CD4-positive, alpha-beta memory T cell (primary cell): ENCODE measurements around the gene RNF149. TPM values are rescaled to one million over a fixed set of nuclear protein-coding genes. Genes with fewer than 3 reads are reported as not detected.
"Not testable (repeated sequence)": the region's sequence is repeated elsewhere in the genome, so short reads cannot be mapped to it uniquely, and the experiment has no call there.

ENCODE experiments used
- CTCF ChIA-PET: fragments of 350-600 bp; sonication (Branson Sonifier 250); formaldehyde crosslinking; loops from one replicate; lab custom pipeline; 2021; ENCODE audit warnings: inconsistent platforms; ENCODE audit not compliant: partially characterized antibody; lab: Charles Lee
- POLR2A ChIA-PET: fragments of 350-600 bp; sonication (Branson Sonifier 250); formaldehyde crosslinking; loops from one replicate; lab custom pipeline; 2021; ENCODE audit not compliant: partially characterized antibody; lab: Charles Lee
- DNase-seq, 5 donors: peaks; one replicate each; pipeline versions ENCODE4 v3.0.0 to v3.0.0-alpha.2; 2020 to 2022; ENCODE audit warnings: mixed read lengths in 1 of 5
- H3K27ac ChIP-seq: one replicate; pipeline ENCODE4 v1.7.0; 2013; ENCODE audit warnings: low read depth, low read length
- H3K27me3 ChIP-seq: 2 replicates; pipeline ENCODE4 v1.7.0; 2013; ENCODE audit warnings: mild to moderate bottlenecking, low read length, moderate library complexity; ENCODE audit not compliant: insufficient read depth
- H3K36me3 ChIP-seq: 2 replicates; pipeline ENCODE4 v1.7.0; 2013; ENCODE audit warnings: mild to moderate bottlenecking, low read length, moderate library complexity; ENCODE audit not compliant: insufficient read depth
- H3K4me1 ChIP-seq: 2 replicates; pipeline ENCODE4 v1.7.0; 2013; ENCODE audit warnings: mild to moderate bottlenecking, low read length, moderate library complexity; ENCODE audit not compliant: insufficient read depth
- H3K4me3 ChIP-seq, 2 donors: one replicate each; pipeline ENCODE4 v1.7.0; 2013; ENCODE audit warnings: low read length in 2 of 2, mild to moderate bottlenecking in 1 of 2
- H3K9me3 ChIP-seq, 2 donors: one replicate each; pipeline ENCODE4 v1.7.0; 2013; ENCODE audit warnings: low read length in 2 of 2, control low read depth in 1 of 2; ENCODE audit not compliant: control insufficient read depth in 1 of 2
- H3K27ac Mint-ChIP-seq, 7 donors: one replicate each; pipeline ENCODE4 v1.8.0; 2020 to 2021; ENCODE audit warnings: mixed read lengths in 7 of 7, mild to moderate bottlenecking in 6 of 7, inconsistent platforms in 3 of 7, moderate library complexity in 3 of 7
- H3K27me3 Mint-ChIP-seq, 2 donors: one replicate each; pipeline ENCODE4 v1.8.0; 2020 to 2021; ENCODE audit warnings: mixed read lengths in 2 of 2
- H3K36me3 Mint-ChIP-seq, 2 donors: one replicate each; pipeline ENCODE4 v1.8.0; 2020 to 2021; ENCODE audit warnings: mixed read lengths in 2 of 2, inconsistent platforms in 1 of 2, mild to moderate bottlenecking in 1 of 2
- H3K4me1 Mint-ChIP-seq, 4 donors: one replicate each; pipeline ENCODE4 v1.8.0; 2020 to 2021; ENCODE audit warnings: mixed read lengths in 4 of 4, mild to moderate bottlenecking in 1 of 4
- H3K4me3 Mint-ChIP-seq, 8 donors: one replicate each; pipeline ENCODE4 v1.8.0; 2020 to 2021; ENCODE audit warnings: mixed read lengths in 8 of 8, mild to moderate bottlenecking in 7 of 8, moderate library complexity in 6 of 8, inconsistent platforms in 3 of 8
- H3K9me3 Mint-ChIP-seq, 8 donors: one replicate each; pipeline ENCODE4 v1.8.0; 2020 to 2021; ENCODE audit warnings: mixed read lengths in 8 of 8, mild to moderate bottlenecking in 5 of 8, inconsistent platforms in 3 of 8, moderate library complexity in 1 of 8
- intact Hi-C: fragments of 100-400 bp; cut with micrococcal nuclease; formaldehyde crosslinking; loops from one replicate; pipeline ENCODE4 v1.15.1; 2023
- polyA plus RNA-seq, 2 donors: library from polyadenylated mRNA; unstranded; fragments of 300-500 nt; fragmentation: Illumina TruSeq; gene quantifications; one replicate each; pipeline ENCODE4 v1.2.3, GENCODE V29; 2021
- total RNA-seq, 2 experiments: library from RNA; stranded (reverse); gene quantifications; one replicate each; pipeline ENCODE4 v1.2.3, GENCODE V29; 2021

The RNF149 gene
- total and polyA plus RNA-seq, 4 experiments from 2014 or later: 67.6 to 154 (median 116) TPM

GRCh38 chr2:101325425-101325824 is 16.9 kb upstream of the RNF149 start:
- Histone ChIP-seq H3K27me3 (no peaks in the 10 kb centered on the region), H3K27ac (no peak overlapping the region), H3K4me1 (peaks cover 41% of the 10 kb centered on the region), H3K4me3 (no peak overlapping the region), H3K36me3 (no peaks in the 10 kb centered on the region), H3K9me3 (no peaks in the 10 kb centered on the region)
- no peak for DNase-seq
- ChIA-PET CTCF (interaction anchor here (2.1 to 3.7 kb wide), 2 partner anchors 16 to 17 kb away, joined by 16 to 17 read pairs; partner anchors contain the start of gene RNF149), POLR2A (interaction anchor here (1.3 to 7.7 kb wide), 2 partner anchors 17 to 72 kb away, joined by 5 to 247 read pairs; partner anchors contain the start of genes CNOT11 and RNF149)
- no peaks in the 10 kb centered on the region for H3K27me3 Mint-ChIP-seq
- intact Hi-C loops: no loop called here
- no peaks in the 10 kb centered on the region for H3K36me3 Mint-ChIP-seq
- H3K9me3 Mint-ChIP-seq: peaks cover 0 to 4% (median 0%) of the 10 kb centered on the region in 8 donors
- H3K4me3 Mint-ChIP-seq: no peak overlapping the region
- H3K4me1 Mint-ChIP-seq: peaks cover 0 to 23% (median 5%) of the 10 kb centered on the region in 4 donors
- H3K27ac Mint-ChIP-seq: no peak overlapping the region

DNA sequence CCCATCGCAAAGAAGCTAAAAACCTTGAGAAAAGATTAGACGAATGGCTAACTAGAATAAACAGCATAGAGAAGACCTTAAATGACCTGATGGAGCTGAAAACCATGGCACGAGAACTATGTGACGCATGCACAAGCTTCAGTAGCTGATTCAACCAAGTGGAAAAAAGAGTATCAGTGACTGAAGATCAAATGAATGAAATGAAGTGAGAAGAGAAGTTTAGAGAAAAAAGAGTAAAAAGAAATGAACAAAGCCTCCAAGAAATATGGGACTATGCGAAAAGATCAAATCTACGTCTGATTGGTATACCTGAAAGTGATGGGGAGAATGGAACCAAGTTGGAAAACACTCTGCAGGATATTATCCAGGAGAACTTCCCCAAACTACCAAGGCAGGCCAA is 8.1 kb upstream of the RNF149 start:
- peaks cover 11 to 38% (median 29%) of the 10 kb centered on the region in 4 donors for H3K4me1 Mint-ChIP-seq

DNA sequence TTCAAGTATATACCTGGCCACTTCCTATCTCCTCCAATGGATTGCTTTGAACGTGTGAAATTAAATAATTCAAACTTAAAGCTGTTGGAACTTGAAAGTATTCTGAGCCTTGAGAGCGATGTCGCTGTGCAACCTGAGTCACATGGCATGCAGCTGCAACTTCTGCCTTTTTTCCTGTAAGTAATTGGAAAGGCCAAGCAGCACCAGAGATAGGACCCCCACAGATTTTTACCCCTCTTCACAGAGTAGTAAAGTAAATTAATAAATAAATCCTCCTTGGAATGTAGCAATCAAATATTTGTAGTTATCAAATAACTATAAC is 3.2 kb upstream of the RNF149 start:
- Histone ChIP-seq H3K9me3 (no peaks in the 10 kb centered on the region), H3K4me1 (peaks cover 44% of the 10 kb centered on the region), H3K36me3 (no peaks in the 10 kb centered on the region), H3K27ac (peak overlapping the region; percentile 60), H3K27me3 (no peaks in the 10 kb centered on the region), H3K4me3 (no peak overlapping the region)
- Mint-ChIP-seq H3K4me3 (peak overlapping the region in 7 of 8 donors; percentile 39 to 100 (median 70)), H3K27me3 (no peaks in the 10 kb centered on the region), H3K36me3 (peaks cover 2 to 14% of the 10 kb centered on the region in 2 donors), H3K9me3 (no peaks in the 10 kb centered on the region), H3K27ac (peak overlapping the region; percentile 81 to 97 (median 94)), H3K4me1 (peaks cover 38 to 77% (median 50%) of the 10 kb centered on the region in 4 donors)
- ChIA-PET POLR2A (interaction anchor here (0.8 to 8.2 kb wide), 6 partner anchors 11 to 58 kb away, joined by 3 to 247 read pairs (median 3); no protein-coding TSS in a partner anchor), CTCF (interaction anchor here (0.8 to 1.9 kb wide), 6 partner anchors 12 to 76 kb away, joined by 3 to 7 read pairs (median 4); partner anchors contain the start of gene CREG2)
- intact Hi-C loops: loop anchor here (1.0 kb wide), 1 partner anchor 13 kb away; no protein-coding TSS in a partner anchor
- no peak for DNase-seq

More for the DNA sequence above, 8.1 kb upstream of the RNF149 start:
- POLR2A ChIA-PET, CTCF ChIA-PET, H3K27ac ChIP-seq, H3K9me3 Mint-ChIP-seq, H3K9me3 ChIP-seq, H3K4me3 ChIP-seq, DNase-seq, H3K36me3 Mint-ChIP-seq, H3K27me3 Mint-ChIP-seq, intact Hi-C loops, H3K27me3 ChIP-seq, H3K36me3 ChIP-seq: not testable (repeated sequence)
- peak overlapping the region in 1 of 8 donors; percentile 41 for H3K4me3 Mint-ChIP-seq
- peaks cover 15% of the 10 kb centered on the region for H3K4me1 ChIP-seq
- H3K27ac Mint-ChIP-seq: peak overlapping the region in 2 of 7 donors; percentile 59 to 66

DNA sequence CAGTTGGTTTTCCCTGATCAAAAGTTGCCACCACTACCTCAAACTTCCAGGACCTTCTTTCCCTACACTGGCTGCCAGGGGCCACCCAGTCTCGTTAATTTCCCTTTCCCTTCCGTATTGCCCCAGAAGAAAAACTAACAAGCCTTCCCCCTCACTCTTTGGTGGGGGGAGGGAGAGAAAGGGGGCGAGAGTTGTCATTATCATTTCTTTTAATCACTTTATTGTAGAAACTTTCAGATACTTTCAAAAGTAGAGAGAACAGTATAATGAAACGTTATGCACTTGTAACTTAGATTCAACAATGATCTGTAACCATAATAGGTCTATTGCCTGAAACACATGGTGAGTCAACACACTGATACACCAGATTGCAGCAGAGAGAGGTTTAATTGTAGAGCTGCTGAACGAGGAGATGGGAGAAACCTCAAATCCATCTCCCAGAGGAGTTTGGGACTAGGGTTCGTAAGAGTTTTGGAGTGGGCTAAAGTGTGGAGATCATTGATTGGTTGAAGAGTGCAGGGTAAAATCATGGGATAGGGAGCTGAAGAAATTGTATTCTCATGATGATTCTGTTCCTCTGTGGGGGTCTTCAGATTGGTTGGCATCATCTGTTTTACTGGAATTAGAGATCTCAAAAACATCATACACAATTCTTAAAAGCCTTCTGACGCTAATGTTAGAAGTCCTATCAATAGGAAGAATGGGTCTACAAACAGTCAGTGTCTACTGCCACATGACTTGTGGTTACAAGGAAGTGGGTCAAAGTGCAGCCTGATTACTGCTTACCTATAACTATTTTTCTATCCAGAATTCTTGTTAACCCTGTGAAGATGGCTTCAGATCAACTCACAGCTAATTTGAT is 2.6 kb upstream of the RNF149 start:
- Mint-ChIP-seq H3K4me1 (peaks cover 38 to 77% (median 50%) of the 10 kb centered on the region in 4 donors), H3K4me3 (peak overlapping the region; percentile 39 to 100 (median 70)), H3K27ac (peak overlapping the region; percentile 89 to 97 (median 94)), H3K36me3 (peaks cover 5 to 20% of the 10 kb centered on the region in 2 donors), H3K27me3 (no peaks in the 10 kb centered on the region), H3K9me3 (no peaks in the 10 kb centered on the region)
- H3K36me3 ChIP-seq: no peaks in the 10 kb centered on the region
- POLR2A ChIA-PET: interaction anchor here (0.8 to 8.2 kb wide), 7 partner anchors 12 to 58 kb away, joined by 3 to 247 read pairs (median 3); no protein-coding TSS in a partner anchor
- peak; percentile 55 to 75 (median 61) for DNase-seq
- no peaks in the 10 kb centered on the region for H3K27me3 ChIP-seq
- H3K9me3 ChIP-seq: no peaks in the 10 kb centered on the region
- no peak overlapping the region for H3K4me3 ChIP-seq
- CTCF ChIA-PET: interaction anchor here (0.8 to 1.9 kb wide), 6 partner anchors 12 to 76 kb away, joined by 3 to 10 read pairs (median 6); partner anchors contain the start of gene CREG2
- peak overlapping the region; percentile 60 for H3K27ac ChIP-seq
- intact Hi-C loops: loop anchor here (1.0 kb wide), 1 partner anchor 13 kb away; no protein-coding TSS in a partner anchor
- H3K4me1 ChIP-seq: peaks cover 47% of the 10 kb centered on the region

GRCh38 chr2:101310090-101310833 is 1.8 kb upstream of the RNF149 start:
- Mint-ChIP-seq H3K27me3 (no peaks in the 10 kb centered on the region), H3K36me3 (peaks cover 8 to 28% of the 10 kb centered on the region in 2 donors), H3K9me3 (no peaks in the 10 kb centered on the region), H3K27ac (peak overlapping the region; percentile 89 to 97 (median 94)), H3K4me3 (peak overlapping the region; percentile 52 to 100 (median 70)), H3K4me1 (peaks cover 42 to 80% (median 53%) of the 10 kb centered on the region in 4 donors)
- no peaks in the 10 kb centered on the region for H3K36me3 ChIP-seq
- no peaks in the 10 kb centered on the region for H3K27me3 ChIP-seq
- H3K9me3 ChIP-seq: no peaks in the 10 kb centered on the region
- CTCF ChIA-PET: interaction anchor here (1.5 to 2.3 kb wide), 5 partner anchors 12 to 52 kb away, joined by 5 to 10 read pairs (median 7); no protein-coding TSS in a partner anchor
- no peak for DNase-seq
- peak overlapping the region; percentile 60 for H3K27ac ChIP-seq
- peaks cover 55% of the 10 kb centered on the region for H3K4me1 ChIP-seq
- no peak overlapping the region for H3K4me3 ChIP-seq
- POLR2A ChIA-PET: interaction anchor here (1.1 to 8.2 kb wide), 5 partner anchors 19 to 57 kb away, joined by 3 to 247 read pairs (median 6); partner anchors contain the start of gene CNOT11
- intact Hi-C loops: no loop called here

DNA sequence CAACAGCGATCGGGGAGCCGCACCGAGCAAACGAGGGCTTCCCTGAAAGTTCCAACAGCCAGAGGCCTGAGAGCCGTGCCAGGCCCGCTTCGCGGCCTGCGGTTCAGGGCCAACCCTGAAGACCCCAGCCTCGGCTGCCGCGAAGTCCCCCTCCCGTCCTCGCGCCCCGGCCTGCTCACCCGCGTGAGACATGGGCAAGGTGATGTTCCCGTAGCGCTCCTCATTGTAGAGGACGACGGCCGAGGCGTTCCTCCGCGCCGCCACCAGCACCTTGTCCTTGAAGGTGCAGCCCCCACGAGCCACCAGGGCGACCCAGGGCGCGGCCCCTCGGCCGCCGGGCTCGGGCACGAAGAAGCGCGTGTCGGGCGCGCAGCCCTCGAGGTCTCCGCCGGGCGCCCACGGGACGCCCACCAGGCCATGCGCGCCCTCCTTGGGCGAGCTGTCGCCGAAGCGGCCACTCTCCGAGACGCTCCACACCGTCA is 510 bp downstream of the RNF149 start:
- Histone ChIP-seq H3K27ac (peak overlapping the region; percentile 86), H3K4me3 (peak overlapping the region; percentile 68 to 92), H3K36me3 (no peaks in the 10 kb centered on the region), H3K4me1 (peaks cover 77% of the 10 kb centered on the region), H3K9me3 (no peaks in the 10 kb centered on the region), H3K27me3 (no peaks in the 10 kb centered on the region)
- peak overlapping the region; percentile 96 to 100 (median 99) for H3K27ac Mint-ChIP-seq
- no peaks in the 10 kb centered on the region for H3K9me3 Mint-ChIP-seq
- no peaks in the 10 kb centered on the region for H3K27me3 Mint-ChIP-seq
- intact Hi-C loops: loop anchor here (1.0 to 5.0 kb wide), 6 partner anchors 15 to 391 kb away; partner anchors contain the start of gene CNOT11
- H3K4me3 Mint-ChIP-seq: peak overlapping the region; percentile 93 to 100 (median 100)
- CTCF ChIA-PET: interaction anchor here (1.3 to 2.3 kb wide), 7 partner anchors 14 to 54 kb away, joined by 3 to 17 read pairs (median 5); no protein-coding TSS in a partner anchor
- peaks cover 54 to 94% (median 67%) of the 10 kb centered on the region in 4 donors for H3K4me1 Mint-ChIP-seq
- POLR2A ChIA-PET: interaction anchor here (0.7 to 8.2 kb wide), 18 partner anchors 9 to 410 kb away, joined by 3 to 247 read pairs (median 6); partner anchors contain the start of genes CNOT11, CREG2 and RPL31
- H3K36me3 Mint-ChIP-seq: peaks cover 9 to 41% of the 10 kb centered on the region in 2 donors
- peak in 3 of 5 donors; percentile 22 to 53 (median 42) for DNase-seq
